GM18520 (cell line): Measurements from ENCODE around the gene CHD5.
"Not testable (repeated sequence)": the region's sequence is repeated elsewhere in the genome, so short reads cannot be mapped to it uniquely, and the experiment has no call there.

Source experiments
- ATAC-seq: cut with Tn5 transposase; IDR thresholded peaks from one replicate; pipeline ENCODE4 v1.9.1; 2021; ENCODE audit not compliant: unreplicated experiment

The CHD5 gene

GRCh38 chr1:6070450-6070974 is 109.6 kb downstream of the CHD5 start:
- ATAC-seq: no peak

- no peak for ATAC-seq
These were observed 110.5 kb downstream of the CHD5 start for GRCh38 chr1:6069573-6069972.

- ATAC-seq: no peak
These were observed 111.2 kb downstream of the CHD5 start for GRCh38 chr1:6068932-6069331.

GRCh38 chr1:6068073-6068472 is 112.0 kb downstream of the CHD5 start:
- ATAC-seq: no peak

- no peak for ATAC-seq
These were observed 113.4 kb downstream of the CHD5 start for GRCh38 chr1:6066680-6067079.

- ATAC-seq: no peak
These were observed 114.8 kb downstream of the CHD5 start for GRCh38 chr1:6065093-6065858.

- ATAC-seq: not testable (repeated sequence)
These were observed 116.5 kb downstream of the CHD5 start for GRCh38 chr1:6063532-6064053.

- no peak for ATAC-seq
These were observed 117.5 kb downstream of the CHD5 start for GRCh38 chr1:6062670-6063069.

GRCh38 chr1:6059866-6060265 is 120.3 kb downstream of the CHD5 start:
- ATAC-seq: no peak

GRCh38 chr1:6057170-6057845 is 122.8 kb downstream of the CHD5 start:
- ATAC-seq: no peak

- ATAC-seq: no peak
These were observed 123.6 kb downstream of the CHD5 start for GRCh38 chr1:6056572-6056948.

GRCh38 chr1:6054596-6054995 is 125.5 kb downstream of the CHD5 start:
- ATAC-seq: no peak

- no peak for ATAC-seq
These were observed 126.9 kb downstream of the CHD5 start for GRCh38 chr1:6053206-6053546.

GRCh38 chr1:6052543-6053205 is 127.4 kb downstream of the CHD5 start:
- ATAC-seq: no peak
